DOHH2 (cell line): ENCODE measurements around the gene CBX7.

Source experiments
- EZH2phosphoT487 ChIP-seq: fragments of 200-600 bp; sonication (generic); IDR thresholded peaks from 2 replicates; pipeline ENCODE4 v1.6.1; 2017; ENCODE audit warnings: borderline replicate concordance, mild to moderate bottlenecking, antibody characterized with exemption, low read length, moderate library complexity, mixed read lengths
- TF ChIP-seq, protein P1 (sequence below): fragments of 200-600 bp; sonication (generic); IDR thresholded peaks from one replicate; pipeline ENCODE4 v1.5.1; 2014; ENCODE audit warnings: antibody characterized with exemption, mild to moderate bottlenecking, low read depth, low read length; ENCODE audit not compliant: poor library complexity, severe bottlenecking

DNA sequence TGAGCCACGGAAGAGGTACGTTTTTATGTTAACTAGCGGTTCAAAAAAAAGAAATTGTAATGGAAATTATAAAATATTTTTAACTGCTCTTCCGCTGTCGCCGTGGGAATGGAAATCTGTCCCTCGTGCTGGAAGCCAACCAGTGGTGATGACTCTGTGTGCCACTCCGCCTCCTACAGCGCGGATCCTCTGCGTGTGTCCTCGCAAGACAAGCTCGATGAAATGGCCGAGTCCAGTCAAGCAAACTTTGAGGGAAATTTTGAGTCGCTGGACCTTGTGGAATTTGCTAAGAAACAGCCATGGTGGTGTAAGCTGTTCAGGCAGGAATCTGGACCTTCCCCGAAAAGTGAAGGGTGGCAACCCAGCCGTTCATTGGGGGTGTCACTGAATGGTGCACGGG is 2.9 kb upstream of the CBX7 start:
- TF ChIP-seq, protein P1, sequence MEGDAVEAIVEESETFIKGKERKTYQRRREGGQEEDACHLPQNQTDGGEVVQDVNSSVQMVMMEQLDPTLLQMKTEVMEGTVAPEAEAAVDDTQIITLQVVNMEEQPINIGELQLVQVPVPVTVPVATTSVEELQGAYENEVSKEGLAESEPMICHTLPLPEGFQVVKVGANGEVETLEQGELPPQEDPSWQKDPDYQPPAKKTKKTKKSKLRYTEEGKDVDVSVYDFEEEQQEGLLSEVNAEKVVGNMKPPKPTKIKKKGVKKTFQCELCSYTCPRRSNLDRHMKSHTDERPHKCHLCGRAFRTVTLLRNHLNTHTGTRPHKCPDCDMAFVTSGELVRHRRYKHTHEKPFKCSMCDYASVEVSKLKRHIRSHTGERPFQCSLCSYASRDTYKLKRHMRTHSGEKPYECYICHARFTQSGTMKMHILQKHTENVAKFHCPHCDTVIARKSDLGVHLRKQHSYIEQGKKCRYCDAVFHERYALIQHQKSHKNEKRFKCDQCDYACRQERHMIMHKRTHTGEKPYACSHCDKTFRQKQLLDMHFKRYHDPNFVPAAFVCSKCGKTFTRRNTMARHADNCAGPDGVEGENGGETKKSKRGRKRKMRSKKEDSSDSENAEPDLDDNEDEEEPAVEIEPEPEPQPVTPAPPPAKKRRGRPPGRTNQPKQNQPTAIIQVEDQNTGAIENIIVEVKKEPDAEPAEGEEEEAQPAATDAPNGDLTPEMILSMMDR, result no peak
- TF ChIP-seq EZH2phosphoT487, result no peak
